Activated T-cell treated with anti-CD3 and anti-CD28 coated beads, Interleukin-2, amount 50 U/mL, for 72 hours (primary cell): Measurements from ENCODE around the gene ENPEP. TPM values are rescaled to one million over a fixed set of nuclear protein-coding genes. Genes with fewer than 3 reads are reported as not detected.
"Not testable (repeated sequence)": the region's sequence is repeated elsewhere in the genome, so short reads cannot be mapped to it uniquely, and the experiment has no call there.

ENCODE experiments used
- ATAC-seq, 2 donors: fragments of 150-1000 bp; cut with Tn5 transposase; replicated peaks in 1 of 2; 2 replicates each; pipeline ENCODE4 v1.10.0; 2021; ENCODE audit warnings: moderate library complexity in 2 of 2, mild to moderate bottlenecking in 1 of 2
- DNase-seq, 2 donors: peaks; one replicate each; pipeline ENCODE4 v3.0.0; 2021 to 2022; ENCODE audit warnings: mixed read lengths in 1 of 2
- H3K27ac Mint-ChIP-seq: one replicate; pipeline ENCODE4 v1.8.0; 2022; ENCODE audit warnings: mild to moderate bottlenecking, moderate library complexity, mixed read lengths
- H3K27me3 Mint-ChIP-seq: one replicate; pipeline ENCODE4 v1.8.0; 2022; ENCODE audit warnings: low read depth, mixed read lengths
- H3K36me3 Mint-ChIP-seq, 2 donors: one replicate each; pipeline ENCODE4 v1.8.0; 2022; ENCODE audit warnings: mixed read lengths in 2 of 2, mild to moderate bottlenecking in 1 of 2; ENCODE audit not compliant: insufficient read depth in 2 of 2
- H3K4me1 Mint-ChIP-seq: one replicate; pipeline ENCODE4 v1.8.0; 2022; ENCODE audit warnings: low read depth, mixed read lengths
- H3K4me3 Mint-ChIP-seq, 2 donors: one replicate each; pipeline ENCODE4 v1.8.0; 2022; ENCODE audit warnings: mild to moderate bottlenecking in 2 of 2, mixed read lengths in 2 of 2, moderate library complexity in 2 of 2
- H3K9me3 Mint-ChIP-seq, 2 donors: one replicate each; pipeline ENCODE4 v1.8.0; 2022; ENCODE audit warnings: mixed read lengths in 2 of 2
- total RNA-seq, 2 donors: library from RNA; stranded (reverse); gene quantifications; one replicate each; pipeline ENCODE4 v1.2.3, GENCODE V29; 2022

Gene ENPEP
- total RNA-seq, 2 donors from 2014 or later: 0.84 TPM; not detected in 1

DNA sequence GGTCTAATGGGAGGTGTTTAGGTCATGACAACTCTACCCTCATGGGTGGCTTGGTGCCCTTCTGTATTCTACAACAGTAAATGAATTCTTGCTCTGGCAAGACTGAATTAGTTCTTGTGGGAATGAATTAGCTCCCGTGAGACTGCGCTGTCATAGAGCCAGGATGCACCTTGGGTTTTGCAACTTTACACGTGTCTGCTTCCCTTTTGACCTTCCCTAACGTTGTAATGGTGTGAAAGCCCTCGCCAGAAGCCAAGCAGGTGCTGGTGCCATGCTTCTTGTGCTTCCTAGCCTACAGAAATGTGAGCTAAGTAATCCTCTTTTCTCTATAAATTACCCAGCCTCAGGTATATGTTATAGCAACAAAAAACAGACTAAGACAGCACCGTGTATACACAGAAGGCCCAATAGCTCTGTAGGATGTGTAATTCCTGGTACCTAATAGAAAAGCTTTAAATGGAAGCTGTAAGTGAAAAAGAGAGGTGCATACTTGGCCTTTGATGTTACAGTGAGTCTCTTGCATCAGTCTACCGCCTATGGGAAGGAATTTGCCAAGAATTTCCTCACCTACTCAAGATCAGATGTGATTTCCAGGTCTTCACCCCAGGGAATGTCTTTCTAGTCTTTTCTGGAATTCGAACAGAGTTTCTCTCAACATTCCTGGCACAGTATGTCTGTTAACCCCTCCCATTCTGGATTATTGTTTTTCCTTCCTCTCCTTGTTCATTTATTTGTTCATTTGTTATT is 3.2 kb upstream of the ENPEP start:
- peaks cover 0 to 1% of the 10 kb centered on the region in 2 donors for H3K36me3 Mint-ChIP-seq
- no peak overlapping the region for H3K27ac Mint-ChIP-seq
- H3K4me1 Mint-ChIP-seq: no peaks in the 10 kb centered on the region
- DNase-seq: no peak
- H3K9me3 Mint-ChIP-seq: peaks cover 1 to 3% of the 10 kb centered on the region in 2 donors
- no peak for ATAC-seq
- peaks cover 6% of the 10 kb centered on the region for H3K27me3 Mint-ChIP-seq
- H3K4me3 Mint-ChIP-seq: no peak overlapping the region

DNA sequence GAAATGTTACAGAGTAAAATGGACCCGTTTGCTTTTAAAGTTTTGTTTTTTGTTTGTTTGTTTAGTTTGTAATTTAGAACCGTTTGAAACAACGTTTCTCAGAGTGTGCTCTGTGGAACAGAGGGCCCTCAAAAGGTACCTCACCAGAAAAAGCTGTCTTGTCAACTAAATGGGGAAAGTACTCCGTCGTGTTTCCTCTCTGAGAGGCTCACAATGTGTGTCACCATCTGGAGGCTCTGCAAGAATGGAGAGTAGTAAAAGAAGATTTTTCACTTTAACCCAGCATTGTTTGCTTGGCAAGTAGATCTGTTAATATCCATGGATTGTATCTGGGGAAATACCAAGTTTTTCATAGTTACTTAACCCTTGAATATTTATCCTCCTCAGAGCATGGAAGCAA is 1.5 kb upstream of the ENPEP start:
- peaks cover 6% of the 10 kb centered on the region for H3K27me3 Mint-ChIP-seq
- no peak overlapping the region for H3K4me3 Mint-ChIP-seq
- peaks cover 1 to 3% of the 10 kb centered on the region in 2 donors for H3K9me3 Mint-ChIP-seq
- no peak overlapping the region for H3K27ac Mint-ChIP-seq
- peaks cover 0 to 1% of the 10 kb centered on the region in 2 donors for H3K36me3 Mint-ChIP-seq
- no peak for ATAC-seq
- H3K4me1 Mint-ChIP-seq: no peaks in the 10 kb centered on the region
- no peak for DNase-seq

DNA sequence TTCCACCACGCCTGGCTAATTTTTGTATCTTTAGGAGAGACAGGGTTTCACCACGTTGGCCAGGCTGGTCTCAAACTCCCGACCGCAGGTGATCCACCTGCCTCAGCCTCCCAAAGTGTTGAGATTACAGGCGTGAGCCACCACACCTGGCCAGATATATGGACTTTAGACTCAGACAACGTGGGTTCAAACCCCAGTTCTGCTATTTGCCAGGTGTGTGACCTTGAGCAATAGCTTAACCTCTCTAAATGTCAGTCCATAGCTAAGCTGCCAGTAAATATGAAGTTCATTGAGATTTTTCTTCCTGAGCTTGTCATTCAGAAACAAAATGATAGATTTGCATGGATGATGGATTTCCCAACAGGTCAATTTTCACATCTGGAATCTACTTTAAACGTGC is 875 bp upstream of the ENPEP start:
- not testable (repeated sequence) for ATAC-seq, H3K36me3 Mint-ChIP-seq, DNase-seq, H3K4me1 Mint-ChIP-seq, H3K4me3 Mint-ChIP-seq, H3K9me3 Mint-ChIP-seq, H3K27ac Mint-ChIP-seq, H3K27me3 Mint-ChIP-seq

DNA sequence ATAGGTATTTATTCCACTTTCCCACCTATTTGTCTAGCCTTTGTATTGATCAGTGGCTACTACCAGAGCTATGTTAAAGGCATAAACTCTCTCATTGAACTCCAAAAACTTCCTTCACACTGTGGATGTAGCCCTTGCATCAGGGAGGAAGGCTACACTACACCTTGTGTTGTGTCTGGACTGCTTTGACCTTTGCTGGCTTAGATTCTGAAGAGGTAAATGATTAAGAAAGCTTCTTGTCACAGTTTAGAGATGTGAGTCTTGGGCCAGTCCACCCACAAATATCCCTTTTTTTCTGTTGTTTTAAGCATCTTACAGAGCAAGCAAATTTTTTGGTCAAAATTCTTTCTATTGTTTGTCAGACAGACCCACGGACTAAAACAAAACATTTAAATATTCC is 1.9 kb downstream of the ENPEP start:
- DNase-seq (no peak), ATAC-seq (no peak)
- Mint-ChIP-seq H3K4me1 (no peaks in the 10 kb centered on the region), H3K9me3 (no peaks in the 10 kb centered on the region), H3K27ac (no peak overlapping the region), H3K27me3 (peaks cover 12% of the 10 kb centered on the region), H3K36me3 (no peaks in the 10 kb centered on the region), H3K4me3 (no peak overlapping the region)

DNA sequence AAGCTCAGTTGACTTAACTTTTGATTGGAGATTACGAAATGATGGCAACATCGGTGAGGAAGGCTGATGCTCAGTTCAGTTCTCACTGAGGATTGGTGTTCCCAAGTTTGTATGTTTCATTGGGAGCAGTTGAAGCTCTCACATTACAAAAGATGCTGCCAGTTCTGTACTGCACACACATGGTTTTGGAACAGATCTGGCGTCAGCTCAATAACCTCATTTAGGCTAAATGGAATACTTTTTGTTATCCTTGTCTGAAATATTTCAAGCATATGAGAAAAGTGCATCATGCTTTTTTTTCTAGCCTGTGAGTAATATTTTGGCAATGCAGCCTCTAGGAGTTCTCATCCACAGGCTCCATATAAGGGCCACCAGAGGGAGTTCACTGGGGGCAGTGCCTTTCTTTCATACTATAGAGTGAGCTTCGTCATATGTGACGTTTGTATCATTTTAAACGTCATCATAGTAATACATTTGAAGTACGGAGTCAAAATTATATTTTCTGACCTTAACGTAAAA is 4.1 kb downstream of the ENPEP start:
- Mint-ChIP-seq H3K4me1 (no peaks in the 10 kb centered on the region), H3K9me3 (no peaks in the 10 kb centered on the region), H3K27me3 (peaks cover 12% of the 10 kb centered on the region), H3K27ac (no peak overlapping the region), H3K4me3 (no peak overlapping the region), H3K36me3 (no peaks in the 10 kb centered on the region)
- ATAC-seq (no peak), DNase-seq (no peak)

DNA sequence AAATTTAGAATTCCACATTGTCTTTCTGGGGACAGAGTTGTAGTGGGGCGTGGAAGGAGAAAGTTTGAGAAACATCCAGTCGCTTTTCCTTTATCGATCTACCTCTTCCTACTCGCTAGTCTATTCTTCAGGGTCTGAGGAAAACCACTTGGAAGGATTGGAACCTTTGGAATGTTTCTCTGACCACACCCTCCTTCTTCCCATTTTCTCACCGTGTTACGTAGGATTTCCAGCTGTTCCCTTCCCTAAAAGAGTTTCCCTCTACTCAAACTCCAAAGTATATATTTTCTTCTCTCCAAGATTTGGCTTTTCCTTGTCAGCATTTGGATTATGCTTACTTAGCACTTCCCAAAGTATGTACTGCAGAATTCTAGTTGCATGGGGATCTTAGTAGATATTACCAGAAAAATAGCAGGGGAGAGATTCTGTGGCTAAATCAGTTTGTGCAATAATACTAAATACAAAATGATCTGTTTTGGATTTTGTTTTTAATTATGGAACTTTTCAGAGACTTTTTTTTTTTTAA is 4.9 kb downstream of the ENPEP start:
- H3K27me3 Mint-ChIP-seq: peaks cover 12% of the 10 kb centered on the region

DNA sequence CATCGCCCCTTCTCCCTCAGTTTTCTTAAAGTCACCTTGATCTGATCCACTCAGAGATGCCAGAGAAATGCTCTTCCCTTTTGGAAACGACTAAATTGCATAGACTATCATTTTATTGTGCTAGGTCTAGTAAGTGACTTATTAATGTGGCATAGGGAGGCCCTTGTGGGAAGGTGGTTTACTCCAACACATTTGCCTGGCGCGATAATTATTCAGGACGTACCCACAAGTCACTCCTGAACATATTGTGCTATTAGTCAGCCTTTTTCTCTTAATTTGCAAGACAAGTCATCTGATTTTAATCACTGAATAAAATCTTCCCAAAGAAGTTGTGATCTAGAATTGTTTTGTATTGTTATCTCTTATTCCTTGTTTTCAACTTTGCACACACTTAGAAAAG is 7.6 kb downstream of the ENPEP start:
- H3K4me1 Mint-ChIP-seq: no peaks in the 10 kb centered on the region
- DNase-seq: no peak
- no peak for ATAC-seq
- H3K27ac Mint-ChIP-seq: no peak overlapping the region
- no peaks in the 10 kb centered on the region for H3K9me3 Mint-ChIP-seq
- peaks cover 24% of the 10 kb centered on the region for H3K27me3 Mint-ChIP-seq
- H3K36me3 Mint-ChIP-seq: no peaks in the 10 kb centered on the region
- H3K4me3 Mint-ChIP-seq: no peak overlapping the region

More for the DNA sequence above, 4.9 kb downstream of the ENPEP start:
- DNase-seq (no peak), ATAC-seq (no peak)
- H3K9me3 Mint-ChIP-seq: no peaks in the 10 kb centered on the region
- no peaks in the 10 kb centered on the region for H3K36me3 Mint-ChIP-seq
- H3K27ac Mint-ChIP-seq: no peak overlapping the region
- no peaks in the 10 kb centered on the region for H3K4me1 Mint-ChIP-seq
- H3K4me3 Mint-ChIP-seq: no peak overlapping the region

DNA sequence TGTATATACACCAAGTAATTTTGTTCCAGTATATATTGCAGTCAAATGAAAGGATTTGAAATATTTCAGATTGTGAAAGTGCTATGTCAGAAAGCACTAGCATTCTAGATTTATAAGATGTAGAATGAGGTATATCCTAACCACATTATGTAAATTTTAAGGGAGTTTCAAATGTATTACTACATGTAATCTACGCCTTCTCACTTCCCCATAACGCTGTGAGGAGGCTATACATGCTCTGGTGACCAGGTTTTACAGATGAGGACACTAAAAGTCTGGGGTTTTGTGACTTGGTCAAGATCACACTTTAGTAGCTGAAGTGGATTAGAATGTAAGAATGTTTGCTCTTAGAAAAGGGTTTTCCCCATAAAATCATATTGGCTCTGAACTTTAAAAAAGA is 8.1 kb downstream of the ENPEP start:
- DNase-seq (no peak), ATAC-seq (peak in 1 of 2 donors; percentile 73)
- H3K9me3 Mint-ChIP-seq: no peaks in the 10 kb centered on the region
- peaks cover 24% of the 10 kb centered on the region for H3K27me3 Mint-ChIP-seq
- no peak overlapping the region for H3K27ac Mint-ChIP-seq
- H3K4me1 Mint-ChIP-seq: no peaks in the 10 kb centered on the region
- no peak overlapping the region for H3K4me3 Mint-ChIP-seq
- no peaks in the 10 kb centered on the region for H3K36me3 Mint-ChIP-seq

DNA sequence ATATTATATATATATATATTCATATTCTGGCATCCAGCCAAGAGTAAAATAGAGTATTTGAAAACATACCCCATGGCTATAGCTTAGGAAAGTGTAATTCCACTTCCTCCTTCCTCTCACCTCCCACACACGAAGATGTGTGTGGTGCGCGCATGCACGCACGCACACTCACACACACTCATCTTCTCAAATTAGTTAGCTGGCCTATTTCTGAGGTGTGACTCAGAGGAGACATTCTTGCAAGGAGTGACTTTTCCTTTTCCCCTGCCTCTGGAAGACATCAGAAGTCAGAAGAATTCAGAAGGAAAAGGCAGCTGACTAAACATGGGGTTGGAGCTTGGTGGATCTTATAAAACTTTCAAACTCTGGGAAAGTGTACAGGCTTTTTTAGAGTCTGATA is 8.8 kb downstream of the ENPEP start:
- Mint-ChIP-seq H3K9me3 (no peaks in the 10 kb centered on the region), H3K36me3 (no peaks in the 10 kb centered on the region), H3K4me1 (no peaks in the 10 kb centered on the region), H3K4me3 (no peak overlapping the region), H3K27ac (no peak overlapping the region), H3K27me3 (peaks cover 27% of the 10 kb centered on the region)
- DNase-seq (no peak), ATAC-seq (peak in 1 of 2 donors; percentile 60)

DNA sequence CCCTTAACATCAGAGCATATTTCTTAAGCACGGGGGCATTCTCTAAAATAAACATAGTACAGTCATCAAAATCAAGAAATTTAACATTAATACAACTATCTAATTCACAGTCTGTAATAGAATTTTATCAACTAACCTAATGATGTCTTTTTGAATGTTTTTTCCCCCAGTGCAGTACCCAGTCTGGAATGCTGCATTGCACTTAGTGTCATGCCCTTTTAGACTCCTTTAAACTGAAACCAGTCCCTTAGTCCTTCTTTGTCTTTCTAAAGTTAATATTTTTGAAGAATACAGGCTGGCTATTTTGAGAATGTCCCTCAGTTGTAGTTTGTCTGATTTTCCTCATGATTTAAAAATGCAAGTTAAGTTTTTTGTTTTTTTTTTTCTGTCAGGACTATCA is 9.5 kb downstream of the ENPEP start:
- peaks cover 30% of the 10 kb centered on the region for H3K27me3 Mint-ChIP-seq
- H3K4me3 Mint-ChIP-seq: no peak overlapping the region
- H3K9me3 Mint-ChIP-seq: no peaks in the 10 kb centered on the region
- H3K4me1 Mint-ChIP-seq: no peaks in the 10 kb centered on the region
- H3K27ac Mint-ChIP-seq: no peak overlapping the region
- ATAC-seq (no peak), DNase-seq (no peak)
- H3K36me3 Mint-ChIP-seq: no peaks in the 10 kb centered on the region

DNA sequence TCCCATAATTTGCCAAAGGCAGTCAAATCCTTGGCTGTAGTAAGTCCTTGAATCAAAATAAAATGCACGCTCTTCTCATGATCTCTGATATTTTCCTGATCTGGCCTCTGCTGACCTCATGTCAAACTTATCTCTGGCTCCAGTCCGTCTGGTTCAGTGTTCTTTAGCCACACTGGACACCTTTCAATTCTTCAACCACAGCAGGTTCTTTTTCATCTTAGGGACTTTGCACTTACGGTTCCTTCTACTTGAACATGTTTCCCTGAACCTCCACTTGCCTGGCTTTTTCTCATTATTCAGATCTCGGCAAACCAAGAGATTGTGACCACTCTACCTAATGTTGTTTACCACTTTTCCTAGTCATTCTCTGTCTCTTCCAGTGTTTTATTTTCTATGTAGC is 10.3 kb downstream of the ENPEP start:
- Mint-ChIP-seq H3K36me3 (no peaks in the 10 kb centered on the region), H3K27me3 (peaks cover 24% of the 10 kb centered on the region), H3K27ac (no peak overlapping the region), H3K4me1 (no peaks in the 10 kb centered on the region), H3K9me3 (no peaks in the 10 kb centered on the region), H3K4me3 (no peak overlapping the region)
- ATAC-seq (no peak), DNase-seq (no peak)

DNA sequence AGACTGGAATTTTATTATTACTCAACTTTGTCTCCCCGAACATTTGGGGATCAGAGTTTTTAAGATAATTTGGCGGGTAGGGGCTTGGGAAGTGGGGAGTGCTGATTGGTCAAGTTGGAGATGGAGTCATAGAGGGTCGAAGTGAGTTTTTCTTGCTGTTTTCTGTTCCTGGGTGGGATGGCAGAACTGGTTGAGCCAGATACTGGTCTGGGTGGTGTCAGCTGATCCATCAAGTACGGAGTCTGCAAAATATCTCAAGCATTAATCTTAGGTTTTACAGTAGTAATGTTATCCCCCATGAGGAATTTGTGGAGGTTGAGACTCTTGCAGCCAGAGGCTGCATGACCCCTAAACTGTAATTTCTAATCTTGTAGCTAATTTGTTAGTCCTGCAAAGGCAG is 10.9 kb downstream of the ENPEP start:
- not testable (repeated sequence) for H3K9me3 Mint-ChIP-seq, H3K27ac Mint-ChIP-seq, H3K36me3 Mint-ChIP-seq, ATAC-seq, H3K4me3 Mint-ChIP-seq, DNase-seq, H3K4me1 Mint-ChIP-seq
- peaks cover 23% of the 10 kb centered on the region for H3K27me3 Mint-ChIP-seq

DNA sequence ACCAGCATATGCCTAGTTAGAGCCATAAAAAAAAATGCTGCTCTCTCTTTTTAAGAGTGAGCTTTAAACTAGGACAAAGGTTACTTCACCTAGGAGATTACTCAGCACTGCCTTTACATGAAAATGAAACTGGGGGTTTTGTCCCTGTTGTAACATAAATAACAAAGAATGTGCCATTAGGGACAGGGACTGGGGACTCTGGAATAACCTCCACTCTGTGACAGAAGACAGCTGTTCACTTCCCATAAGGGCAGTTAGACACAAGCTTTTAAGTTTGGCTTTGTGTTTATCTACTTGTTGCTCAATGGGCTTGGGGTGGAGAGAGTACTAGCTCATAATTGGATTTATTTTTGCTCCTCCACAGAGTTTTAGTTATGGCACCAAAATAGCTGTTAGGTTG is 11.9 kb downstream of the ENPEP start:
- Mint-ChIP-seq H3K4me3 (no peak overlapping the region), H3K27ac (no peak overlapping the region), H3K9me3 (no peaks in the 10 kb centered on the region), H3K4me1 (no peaks in the 10 kb centered on the region), H3K36me3 (no peaks in the 10 kb centered on the region), H3K27me3 (peaks cover 17% of the 10 kb centered on the region)
- ATAC-seq (no peak), DNase-seq (no peak)
